A673 (cell line): ENCODE results near the gene WDR36.

Source experiments
- CTCF ChIP-seq: fragments of 300-800, 200-600 bp; sonication (generic); conservative IDR thresholded peaks from 2 replicates; pipeline ENCODE4 v1.5.1; 2017; ENCODE audit warnings: low read depth, mild to moderate bottlenecking, antibody characterized with exemption, low read length, moderate library complexity, mixed read lengths
- EZH2 ChIP-seq: fragments of 200-600 bp; sonication (generic); IDR thresholded peaks from 2 replicates; pipeline ENCODE4 v1.6.1; 2017; ENCODE audit warnings: borderline replicate concordance, low read depth, mild to moderate bottlenecking, mixed read lengths, antibody characterized with exemption, low read length; ENCODE audit not compliant: poor library complexity, severe bottlenecking

- no peak for TF ChIP-seq CTCF
- TF ChIP-seq EZH2: no peak
Observed at GRCh38 chr5:111147502-111147901, 55.4 kb downstream of the WDR36 start.
